Body of pancreas (tissue), 4 donors: ENCODE data around the gene LMTK2. TPM values are rescaled to one million over a fixed set of nuclear protein-coding genes. Genes with fewer than 3 reads are reported as not detected.

Experiments used
- ATAC-seq: fragments of 150-250 bp; one replicate; pipeline ENCODE4 v1.9.1; 2016
- DNase-seq, 4 donors: peaks; one replicate each; pipeline ENCODE4 v3.0.0-alpha.2; 2019
- H3K27ac ChIP-seq, 4 donors: fragments of 200-600 bp; sonication (generic); 1 replicate in 3 of 4; 2 replicates in 1 of 4; pipeline versions ENCODE4 v1.5.1 to v1.6.1; 2016 to 2019; ENCODE audit warnings: mild to moderate bottlenecking in 1 of 4, mixed read lengths in 1 of 4, moderate library complexity in 1 of 4
- H3K27me3 ChIP-seq, 2 donors: fragments of 200-600 bp; sonication (generic); one replicate each; pipeline ENCODE4 v1.6.0; 2016; ENCODE audit warnings: mild to moderate bottlenecking in 1 of 2
- H3K36me3 ChIP-seq, 2 donors: fragments of 200-600 bp; sonication (generic); replicated peaks in 1 of 2; 2 replicates each; pipeline ENCODE4 v1.5.1; 2016; ENCODE audit warnings: low read depth in 2 of 2; ENCODE audit not compliant: insufficient read depth in 1 of 2
- H3K4me1 ChIP-seq: fragments of 200-600 bp; sonication (generic); one replicate; pipeline ENCODE4 v1.6.0; 2016
- H3K4me3 ChIP-seq, 2 donors: fragments of 200-600 bp; sonication (generic); 1 replicate in 1 of 2; 2 replicates in 1 of 2; pipeline ENCODE4 v1.5.1; 2016 to 2019
- H3K9me3 ChIP-seq, 3 donors: fragments of 200-600 bp; sonication (generic); 1 replicate in 2 of 3; 2 replicates in 1 of 3; pipeline ENCODE4 v1.5.1; 2016
- POLR2A ChIP-seq, 3 donors: fragments of 450-650 bp; IDR thresholded peaks; one replicate each; pipeline ENCODE4 v1.6.1; 2016; ENCODE audit warnings: antibody characterized with exemption in 3 of 3, mild to moderate bottlenecking in 2 of 3
- WGBS, 2 donors: methylation state at CpG; one replicate each; pipeline ENCODE4 v1.1.5; 2017; 5-methylcytosine and 5-hydroxymethylcytosine counted together
- intact Hi-C: fragments of 100-400 bp; cut with DNase I; formaldehyde crosslinking; loops from one replicate; pipeline ENCODE4 v1.15.1; 2023
- total RNA-seq, 2 donors: library from RNA; depleted of rRNA; stranded (reverse); fragments of >200 nt; gene quantifications; one replicate each; pipeline ENCODE4 v1.1.0, GENCODE V29; 2016
- TF ChIP-seq, protein P1 (sequence below), 7 experiments: fragments of 450-650 bp in 4 of 7; fragments of 200-600 bp in 3 of 7; sonication (generic) in 3 of 7; IDR thresholded peaks; one replicate each; pipeline ENCODE4 v1.5.1; 2016 to 2019; ENCODE audit warnings: antibody characterized with exemption in 7 of 7

Gene LMTK2
- total RNA-seq, 2 donors from 2014 or later, result 19.7 to 23.1 TPM

DNA sequence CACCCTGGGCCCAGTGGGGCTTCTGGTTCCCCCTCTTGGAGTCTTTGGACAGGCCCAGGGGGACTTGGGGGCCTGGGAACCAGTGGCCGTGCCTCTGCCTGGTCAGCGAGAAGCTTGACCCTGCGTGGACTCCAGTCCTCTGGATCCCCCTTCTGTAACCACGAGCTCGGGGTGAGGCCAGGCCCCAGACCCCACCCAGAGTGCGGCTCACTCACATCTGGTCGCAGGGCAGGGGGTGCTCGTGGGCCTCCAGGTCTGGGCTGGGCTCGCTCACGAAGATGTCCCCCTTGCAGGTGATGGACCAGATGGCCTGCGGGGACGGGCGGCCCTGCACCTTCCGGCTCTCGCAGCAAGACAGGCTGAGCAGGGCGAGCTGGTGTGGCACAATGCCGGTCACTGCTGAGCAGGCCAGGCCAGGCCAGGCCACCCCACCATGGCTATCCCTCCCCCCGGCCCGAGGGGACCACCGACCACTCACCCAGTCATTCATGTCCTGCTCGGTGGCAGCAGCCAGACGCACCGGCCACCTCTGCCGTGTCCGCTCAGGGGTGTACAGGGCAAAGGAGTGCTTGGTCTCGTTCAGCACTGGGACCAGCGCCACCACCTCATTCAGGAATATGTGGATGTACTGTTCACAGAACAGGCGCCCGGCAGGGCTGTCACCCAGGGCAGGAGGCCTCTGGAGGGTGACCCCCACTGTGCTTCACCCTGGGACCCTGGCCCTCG is 124.2 kb downstream of the LMTK2 start:
- no peaks in the 10 kb centered on the region for H3K27me3 ChIP-seq
- ATAC-seq (no peak), DNase-seq (peak in 1 of 4 donors; percentile 15)
- 91 to 94% methylated on average over 10 to 28 of the region's 30 CpGs for WGBS, 2 donors
- peaks cover 28% of the 10 kb centered on the region for H3K4me1 ChIP-seq
- no peak overlapping the region for H3K27ac ChIP-seq
- TF ChIP-seq POLR2A (IDR thresholded peaks at IDR 0.05), result no peak
- TF ChIP-seq, protein P1, sequence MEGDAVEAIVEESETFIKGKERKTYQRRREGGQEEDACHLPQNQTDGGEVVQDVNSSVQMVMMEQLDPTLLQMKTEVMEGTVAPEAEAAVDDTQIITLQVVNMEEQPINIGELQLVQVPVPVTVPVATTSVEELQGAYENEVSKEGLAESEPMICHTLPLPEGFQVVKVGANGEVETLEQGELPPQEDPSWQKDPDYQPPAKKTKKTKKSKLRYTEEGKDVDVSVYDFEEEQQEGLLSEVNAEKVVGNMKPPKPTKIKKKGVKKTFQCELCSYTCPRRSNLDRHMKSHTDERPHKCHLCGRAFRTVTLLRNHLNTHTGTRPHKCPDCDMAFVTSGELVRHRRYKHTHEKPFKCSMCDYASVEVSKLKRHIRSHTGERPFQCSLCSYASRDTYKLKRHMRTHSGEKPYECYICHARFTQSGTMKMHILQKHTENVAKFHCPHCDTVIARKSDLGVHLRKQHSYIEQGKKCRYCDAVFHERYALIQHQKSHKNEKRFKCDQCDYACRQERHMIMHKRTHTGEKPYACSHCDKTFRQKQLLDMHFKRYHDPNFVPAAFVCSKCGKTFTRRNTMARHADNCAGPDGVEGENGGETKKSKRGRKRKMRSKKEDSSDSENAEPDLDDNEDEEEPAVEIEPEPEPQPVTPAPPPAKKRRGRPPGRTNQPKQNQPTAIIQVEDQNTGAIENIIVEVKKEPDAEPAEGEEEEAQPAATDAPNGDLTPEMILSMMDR (IDR thresholded peaks at IDR 0.05), result no peak
- intact Hi-C loops, result no loop called here
- no peak overlapping the region for H3K4me3 ChIP-seq
- H3K36me3 ChIP-seq, result no peaks in the 10 kb centered on the region
- H3K9me3 ChIP-seq, result no peaks in the 10 kb centered on the region

DNA sequence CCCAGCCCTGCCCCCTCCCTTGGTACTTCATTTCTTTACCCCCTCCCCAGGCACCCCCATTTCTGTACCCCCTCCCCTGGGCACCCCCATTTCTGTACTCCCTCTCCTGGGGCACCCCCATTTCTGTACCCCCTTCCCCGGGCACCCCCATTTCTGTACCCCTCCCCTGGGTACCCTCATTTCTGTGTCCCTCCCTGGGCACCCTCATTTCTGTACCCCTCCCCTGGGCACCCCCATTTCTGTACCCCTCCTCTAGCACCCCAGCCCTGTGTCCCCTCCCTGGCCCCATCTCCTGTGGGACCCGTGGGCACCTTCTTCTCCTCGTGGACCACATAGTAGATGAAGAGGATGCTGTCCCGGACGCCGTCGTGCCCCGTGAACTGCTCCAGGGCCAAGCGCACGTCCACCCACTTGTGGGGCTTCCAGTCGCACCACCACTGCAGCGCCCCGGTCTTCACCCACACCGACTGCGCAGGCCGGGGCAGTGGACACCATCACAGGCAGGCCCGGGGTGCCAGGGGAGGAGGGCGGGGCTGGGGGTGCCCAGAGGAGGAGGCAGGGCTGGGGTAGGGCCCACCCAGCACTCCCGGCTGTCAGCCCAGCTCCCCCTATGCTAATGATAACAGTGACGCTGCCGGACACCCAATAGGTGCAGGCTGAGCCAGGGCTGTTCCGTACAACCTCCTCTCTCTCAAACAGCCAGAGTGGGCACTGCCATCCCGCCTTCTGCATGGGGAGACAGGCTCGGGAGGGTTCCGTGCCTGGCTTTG is 125.0 kb downstream of the LMTK2 start:
- Histone ChIP-seq H3K9me3 (no peaks in the 10 kb centered on the region), H3K4me3 (no peak overlapping the region), H3K27ac (no peak overlapping the region), H3K4me1 (peaks cover 28% of the 10 kb centered on the region), H3K36me3 (no peaks in the 10 kb centered on the region), H3K27me3 (no peaks in the 10 kb centered on the region)
- DNase-seq, result no peak
- no peak for ATAC-seq
- intact Hi-C loops, result no loop called here
- TF ChIP-seq POLR2A (IDR thresholded peaks at IDR 0.05), result no peak
- TF ChIP-seq, protein P1 (IDR thresholded peaks at IDR 0.05), result no peak
- 88 to 94% methylated on average over 9 to 11 of the region's 25 CpGs for WGBS, 2 donors

DNA sequence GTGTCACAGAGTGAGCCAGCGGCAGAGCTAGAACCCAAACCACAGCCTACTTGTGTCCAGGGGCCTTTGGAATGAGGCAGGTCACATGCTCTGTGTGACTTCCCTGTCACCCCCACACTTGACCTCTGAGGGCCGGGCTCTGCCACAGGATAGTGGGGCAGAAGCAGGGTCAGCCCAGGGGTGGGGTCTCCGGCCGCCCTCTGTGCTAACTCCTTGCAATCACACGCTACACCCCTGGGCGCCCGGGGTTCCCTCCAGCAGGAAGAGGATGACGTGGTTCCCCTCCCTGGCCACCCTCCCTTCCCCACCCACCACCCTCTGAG is 125.6 kb downstream of the LMTK2 start:
- Histone ChIP-seq H3K27me3 (no peaks in the 10 kb centered on the region), H3K27ac (no peak overlapping the region), H3K4me3 (no peak overlapping the region), H3K36me3 (no peaks in the 10 kb centered on the region), H3K9me3 (no peaks in the 10 kb centered on the region), H3K4me1 (peaks cover 28% of the 10 kb centered on the region)
- ATAC-seq (no peak), DNase-seq (no peak)
- WGBS, 2 donors, result 85 to 99% methylated on average over 4 to 8 of the region's 8 CpGs
- TF ChIP-seq POLR2A (IDR thresholded peaks at IDR 0.05), result no peak
- TF ChIP-seq, protein P1 (IDR thresholded peaks at IDR 0.05), result no peak
- intact Hi-C loops, result no loop called here

DNA sequence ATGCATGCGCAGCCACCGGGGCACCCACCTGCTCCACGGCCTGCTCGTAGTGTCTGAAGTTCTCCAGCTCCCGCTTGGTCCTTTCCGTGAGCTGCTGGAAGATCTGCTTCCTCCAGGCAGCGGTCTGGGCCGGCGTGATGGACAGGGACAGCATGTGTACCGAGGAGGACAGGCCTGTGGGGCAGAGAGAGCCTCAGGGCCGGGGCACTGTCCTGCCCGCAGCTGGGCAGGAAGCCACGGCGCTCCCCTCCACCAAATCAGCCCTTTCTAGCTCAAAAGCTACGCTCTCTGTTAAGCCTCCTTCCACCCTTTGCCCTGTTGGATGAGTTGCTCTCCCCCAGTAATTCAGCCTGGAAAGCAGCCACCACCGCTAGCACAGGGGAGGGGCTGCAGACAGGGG is 126.1 kb downstream of the LMTK2 start:
- ATAC-seq, result no peak
- intact Hi-C loops, result no loop called here
- TF ChIP-seq, protein P1 (IDR thresholded peaks at IDR 0.05), result no peak
- no peak for TF ChIP-seq POLR2A (IDR thresholded peaks at IDR 0.05)
- Histone ChIP-seq H3K9me3 (no peaks in the 10 kb centered on the region), H3K27me3 (no peaks in the 10 kb centered on the region), H3K27ac (no peak overlapping the region), H3K36me3 (no peaks in the 10 kb centered on the region), H3K4me3 (no peak overlapping the region), H3K4me1 (peaks cover 22% of the 10 kb centered on the region)
- WGBS, 2 donors, result 89 to 90% methylated on average over 11 to 16 of the region's 16 CpGs
- DNase-seq, result no peak
